Glomerular visceral epithelial cell (primary cell): ENCODE data around the gene SDF4.
"Not testable (repeated sequence)": the region's sequence is repeated elsewhere in the genome, so short reads cannot be mapped to it uniquely, and the experiment has no call there.

Experiments
- DNase-seq: peaks from one replicate; pipeline ENCODE4 v3.0.0-alpha.2; 2016; ENCODE audit errors: extremely low spot score

Gene SDF4

DNA sequence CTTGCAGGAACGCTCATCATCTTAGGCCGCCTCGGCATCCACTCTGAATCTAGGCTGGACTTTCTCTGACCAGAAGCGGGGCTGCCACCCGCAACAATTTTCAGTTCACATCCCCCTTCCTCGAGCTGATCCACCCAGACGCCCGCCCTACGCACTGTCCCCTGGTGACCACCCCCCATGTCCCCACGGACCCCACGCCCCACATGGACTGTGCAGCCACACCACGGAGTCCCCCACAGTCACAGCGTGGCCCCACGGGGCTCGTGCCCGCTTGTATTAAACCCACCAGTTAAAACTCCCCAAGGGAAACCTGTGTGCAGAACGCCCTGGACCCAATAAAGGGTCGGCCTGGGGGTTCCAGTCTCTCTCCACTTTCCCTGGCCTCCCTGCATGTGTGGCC, 27.7 kb upstream of the SDF4 start:
- DNase-seq: no peak

DNA sequence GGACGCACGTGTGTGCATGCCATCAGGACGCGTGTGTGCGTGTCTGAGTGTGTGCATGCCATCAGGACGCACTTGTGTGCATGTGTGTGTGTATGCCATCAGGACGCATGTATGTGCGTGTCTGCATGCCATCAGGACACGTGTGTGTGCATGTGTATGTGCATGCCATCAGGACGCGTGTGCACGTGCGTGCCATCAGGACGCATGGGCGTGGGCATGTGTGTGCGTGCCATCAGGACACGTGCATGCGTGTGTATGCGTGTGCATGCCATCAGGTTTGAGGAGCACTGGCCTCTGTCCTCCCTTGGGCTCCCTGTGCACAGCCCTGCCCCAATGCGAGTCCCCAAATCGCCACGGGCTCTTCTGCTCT, 27.3 kb upstream of the SDF4 start:
- no peak for DNase-seq

- DNase-seq: no peak
These were observed 25.4 kb upstream of the SDF4 start for GRCh38 chr1:1256956-1257871.

- no peak for DNase-seq
These were observed 23.8 kb upstream of the SDF4 start for GRCh38 chr1:1255611-1256010.

DNA sequence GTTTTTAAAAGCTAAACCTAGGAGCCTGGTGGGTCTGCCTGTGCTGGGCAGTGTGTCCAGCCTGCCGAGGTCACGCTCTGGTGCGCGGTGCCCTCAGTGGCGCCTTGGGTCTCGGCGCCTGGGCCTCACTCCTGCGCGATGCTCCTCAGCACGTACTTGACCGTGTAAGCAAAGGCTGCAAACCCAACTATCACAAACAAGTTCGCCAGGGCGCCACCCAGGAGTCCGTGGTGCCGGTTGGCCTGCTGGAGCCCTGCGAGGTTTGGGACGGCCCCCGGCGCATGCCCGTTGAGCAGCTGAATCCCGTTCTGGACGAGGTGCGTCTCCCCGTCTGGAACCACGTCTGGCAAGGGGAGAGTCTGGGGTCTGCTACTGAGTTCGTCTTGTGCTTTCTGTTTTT, 23.3 kb upstream of the SDF4 start:
- no peak for DNase-seq

GRCh38 chr1:1254667-1254998, 22.8 kb upstream of the SDF4 start:
- no peak for DNase-seq

- DNase-seq: no peak
These were observed 22.3 kb upstream of the SDF4 start for GRCh38 chr1:1253972-1254666.

GRCh38 chr1:1253314-1253713, 21.5 kb upstream of the SDF4 start:
- no peak for DNase-seq

- no peak for DNase-seq
These were observed 19.0 kb upstream of the SDF4 start for GRCh38 chr1:1250786-1251284.

GRCh38 chr1:1248009-1248913, 16.5 kb upstream of the SDF4 start:
- not testable (repeated sequence) for DNase-seq

- DNase-seq: no peak
These were observed 15.6 kb upstream of the SDF4 start for GRCh38 chr1:1247341-1247913.

DNA sequence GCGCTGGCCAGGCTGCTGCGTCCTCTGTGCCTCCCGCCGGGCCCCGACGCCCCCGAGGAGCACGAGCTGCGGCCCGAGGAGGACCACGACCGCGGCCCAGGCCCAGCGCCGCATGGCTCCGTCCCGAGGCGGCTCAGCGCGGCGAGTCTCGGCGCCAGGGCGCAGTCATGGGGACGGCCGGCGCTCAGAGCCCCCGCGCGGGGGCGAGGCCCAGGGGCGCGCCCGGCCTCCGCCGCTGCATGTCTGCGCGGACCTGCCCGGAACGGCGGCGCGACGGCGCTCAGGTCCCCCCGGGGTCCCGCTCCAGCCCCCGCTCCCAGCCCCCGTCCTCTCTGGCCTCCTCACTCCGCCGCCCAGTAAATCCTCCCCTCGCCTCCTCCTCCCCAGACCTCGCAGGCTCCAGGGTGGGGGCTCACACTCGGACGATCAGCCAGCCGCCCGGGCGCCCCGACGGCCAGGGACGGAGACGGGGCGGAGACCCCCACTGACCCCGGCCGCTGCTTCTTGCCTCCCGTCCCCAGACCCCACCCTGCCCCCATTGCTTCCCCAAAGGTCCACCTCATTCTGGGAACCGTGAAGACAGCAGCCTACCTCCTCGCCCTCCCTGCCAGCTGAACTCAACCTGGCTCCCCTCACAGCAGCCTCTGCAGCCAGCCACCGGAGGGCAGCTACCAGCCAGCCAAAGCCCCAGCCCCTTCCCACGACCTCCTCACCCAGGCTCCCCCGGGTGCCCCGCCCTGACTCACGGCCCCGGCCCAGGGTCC, 15.0 kb upstream of the SDF4 start, which contains the start of gene C1QTNF12:
TSS of gene C1QTNF12 (minus strand) at position 146 of the 764 bp plus-strand sequence. CDS start at position 114, 32 bp downstream.
- no peak for DNase-seq

DNA sequence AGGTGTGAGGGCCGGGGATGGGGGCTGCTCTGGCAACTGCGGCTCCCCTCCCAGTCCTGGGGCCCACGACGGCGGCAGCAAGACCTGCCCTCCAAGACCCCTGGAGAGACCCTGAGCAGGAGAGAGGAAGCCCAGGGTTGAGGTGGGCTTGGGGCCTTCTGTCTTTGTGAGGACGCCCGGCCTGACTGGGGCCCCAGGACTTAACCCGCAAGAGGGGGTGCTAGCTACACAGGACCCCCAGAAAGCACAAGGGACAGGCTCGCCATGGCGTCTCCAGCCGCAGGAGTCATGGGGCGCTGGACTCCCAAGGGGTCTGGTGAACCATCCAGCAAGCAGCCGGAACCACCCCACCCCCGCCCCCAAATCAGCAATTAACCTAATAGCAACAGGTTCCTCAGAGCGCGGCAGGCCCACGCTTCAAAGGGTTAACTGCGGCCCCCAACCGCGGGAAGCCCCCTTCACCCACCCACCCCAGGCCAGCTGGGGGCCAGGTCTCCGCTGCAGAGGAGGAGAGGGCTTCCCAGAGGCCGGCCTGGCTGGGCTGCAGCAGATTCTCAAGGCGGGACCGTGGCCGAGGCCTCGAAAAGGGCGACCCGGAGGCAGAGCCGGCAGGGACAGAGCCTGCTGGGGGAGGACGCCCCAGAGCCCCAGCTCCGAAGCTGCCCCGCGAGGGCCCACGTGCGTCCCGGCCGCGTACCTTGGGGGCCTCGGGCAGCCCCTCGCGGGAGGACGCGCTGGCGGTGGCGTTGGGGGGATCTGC, 14.2 kb upstream of the SDF4 start:
- DNase-seq: no peak

DNA sequence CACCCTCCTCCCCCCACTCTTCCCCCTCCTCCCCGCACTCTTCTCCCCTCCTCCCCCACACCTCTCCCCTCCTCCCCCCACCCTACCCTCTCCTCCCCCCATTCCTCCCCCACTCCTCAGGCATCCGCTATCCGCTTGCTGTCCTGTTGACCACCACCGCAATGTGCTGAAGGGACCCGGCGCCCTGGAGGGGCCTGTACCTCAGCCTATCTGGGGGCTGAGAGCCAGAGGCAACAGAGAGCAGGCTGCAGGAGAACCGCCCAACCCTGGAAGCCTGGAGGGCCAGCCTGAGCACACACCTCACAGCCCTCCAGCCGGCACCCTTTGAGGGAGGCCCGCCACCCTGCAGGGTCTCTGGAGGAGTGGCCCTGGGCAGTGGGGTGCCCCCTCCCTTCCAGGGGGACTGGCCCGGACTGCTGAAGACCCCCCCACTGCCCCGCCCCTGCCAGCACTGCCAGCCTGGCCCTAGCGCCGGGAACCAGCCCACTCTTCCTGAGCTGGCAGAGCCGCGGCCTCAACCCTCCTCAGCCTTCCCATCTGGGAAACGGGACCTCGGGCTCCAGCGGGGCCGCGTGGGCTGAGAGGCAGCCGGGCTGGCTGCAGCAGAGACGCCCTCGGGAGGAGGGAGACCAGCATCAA, 13.5 kb upstream of the SDF4 start:
- DNase-seq: no peak

DNA sequence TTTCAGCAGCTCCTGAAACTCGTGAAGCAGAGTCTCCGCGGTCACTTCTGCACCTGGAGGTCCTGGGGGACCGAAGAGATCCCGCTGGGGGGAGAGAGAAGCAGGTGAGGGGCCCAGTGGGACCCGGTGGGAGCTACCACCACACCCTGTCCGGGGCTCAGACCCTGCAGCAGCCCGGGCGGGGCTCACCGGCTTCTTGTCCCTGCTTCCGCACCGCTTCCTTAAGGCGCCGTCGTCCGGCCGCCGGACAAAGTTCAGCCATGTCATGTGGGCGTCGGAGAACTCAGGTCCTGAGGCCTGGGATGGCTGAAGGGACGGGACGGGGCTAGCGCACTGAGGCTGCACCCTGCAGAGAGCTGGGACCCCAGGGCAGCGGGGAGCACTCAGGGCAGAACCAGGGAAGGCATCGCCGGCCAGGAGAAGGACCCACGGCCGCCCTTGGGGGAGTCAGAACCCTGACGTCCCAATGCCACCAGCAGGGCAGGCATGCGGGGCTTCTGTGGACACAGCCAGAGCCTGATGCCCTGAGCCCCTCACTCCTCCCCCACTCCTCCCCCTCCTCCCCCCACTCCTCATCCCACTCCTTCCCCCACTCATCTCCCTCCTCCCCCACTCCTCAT, 12.5 kb upstream of the SDF4 start:
- DNase-seq: no peak

GRCh38 chr1:1243807-1244191, 12.0 kb upstream of the SDF4 start:
- DNase-seq: no peak

DNA sequence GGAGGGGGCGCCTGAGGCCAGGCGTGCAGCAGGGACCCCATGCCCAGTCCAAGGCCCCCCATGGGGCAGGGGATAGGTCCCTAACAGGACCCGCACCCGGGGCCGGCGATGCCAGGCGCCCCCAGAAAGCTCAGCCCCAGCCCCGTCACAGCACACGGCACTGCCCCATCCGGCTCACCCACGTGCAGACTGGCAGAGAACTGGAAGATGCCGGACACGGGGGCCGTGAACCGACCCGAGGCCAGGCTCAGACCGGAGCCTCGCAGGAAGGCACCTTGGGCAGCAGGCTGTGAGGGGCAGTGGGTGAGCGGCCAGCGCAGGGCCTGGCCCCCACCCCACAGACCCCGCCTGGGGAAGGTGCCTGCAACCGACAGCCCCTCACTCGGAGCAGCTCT, 11.5 kb upstream of the SDF4 start:
- no peak for DNase-seq

DNA sequence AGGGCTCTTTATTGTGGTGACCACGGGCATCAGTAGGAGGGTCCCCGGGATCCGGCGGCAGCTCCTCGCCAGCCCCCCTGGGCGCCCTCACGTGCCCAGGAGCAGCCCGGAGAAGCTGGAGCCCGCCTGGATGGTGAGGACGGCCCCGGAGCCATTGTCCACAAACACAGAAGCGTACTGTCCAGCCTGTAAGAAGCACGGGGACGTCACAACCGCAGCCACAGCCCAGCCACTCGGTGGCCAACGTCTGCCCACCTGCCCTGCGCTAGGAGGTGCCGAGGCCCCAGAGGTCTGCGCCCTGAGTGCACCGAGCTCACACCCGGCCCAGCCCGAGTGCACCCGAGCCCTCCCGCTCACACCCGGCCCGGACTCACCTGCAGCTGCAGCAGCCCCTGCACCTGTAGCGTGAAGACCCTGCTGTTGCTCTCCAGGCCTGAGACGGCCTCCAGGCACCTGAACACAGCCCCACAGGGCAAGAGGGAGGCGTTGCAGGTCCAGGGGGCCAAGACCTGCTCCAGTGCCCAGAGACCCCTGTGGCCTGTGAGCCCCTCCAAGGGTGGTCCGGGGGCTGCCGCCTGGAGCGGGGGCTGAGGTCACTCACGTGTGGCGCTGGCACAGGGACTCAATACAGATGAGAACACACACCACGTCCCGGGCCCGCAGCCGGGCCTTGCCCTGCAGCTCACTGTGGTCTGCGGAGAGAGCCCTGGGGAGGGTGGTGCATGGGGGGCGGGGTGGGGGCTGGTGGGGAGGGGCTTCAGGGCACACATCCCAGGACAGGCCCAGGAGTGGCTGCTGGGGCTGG, 10.9 kb upstream of the SDF4 start:
- DNase-seq: no peak
